Kidney epithelial cell (primary cell): ENCODE measurements around the gene FAM234A. TPM values are rescaled to one million over a fixed set of nuclear protein-coding genes. Genes with fewer than 3 reads are reported as not detected.

Source experiments
- DNase-seq: peaks from one replicate; pipeline ENCODE4 v3.0.0-alpha.2; 2010; ENCODE audit warnings: low read depth
- H3K27me3 ChIP-seq: 2 replicates; pipeline ENCODE4 v1.6.0; 2011; ENCODE audit warnings: low read length; ENCODE audit not compliant: control insufficient read depth, insufficient read depth
- H3K36me3 ChIP-seq: 2 replicates; pipeline ENCODE4 v1.5.1; 2011; ENCODE audit warnings: low read length; ENCODE audit not compliant: control insufficient read depth, insufficient read depth
- H3K4me3 ChIP-seq: 2 replicates; pipeline ENCODE4 v1.5.1; 2011; ENCODE audit warnings: low read depth, mild to moderate bottlenecking, control low read depth, low read length
- total RNA-seq: library from RNA; depleted of rRNA; stranded (reverse); fragments of >200 nt; gene quantifications from 2 replicates; pipeline ENCODE4 v1.2.3, GENCODE V29; 2015
- TF ChIP-seq, protein P1 (sequence below): IDR thresholded peaks from 2 replicates; pipeline ENCODE4 v1.5.1; 2011; ENCODE audit warnings: mild to moderate bottlenecking, moderate library complexity, low read length, control low read depth, inconsistent platforms; ENCODE audit not compliant: insufficient read depth, poor library complexity, severe bottlenecking

The FAM234A gene
- total RNA-seq, 1 donor from 2014 or later, result 97.5 TPM

DNA sequence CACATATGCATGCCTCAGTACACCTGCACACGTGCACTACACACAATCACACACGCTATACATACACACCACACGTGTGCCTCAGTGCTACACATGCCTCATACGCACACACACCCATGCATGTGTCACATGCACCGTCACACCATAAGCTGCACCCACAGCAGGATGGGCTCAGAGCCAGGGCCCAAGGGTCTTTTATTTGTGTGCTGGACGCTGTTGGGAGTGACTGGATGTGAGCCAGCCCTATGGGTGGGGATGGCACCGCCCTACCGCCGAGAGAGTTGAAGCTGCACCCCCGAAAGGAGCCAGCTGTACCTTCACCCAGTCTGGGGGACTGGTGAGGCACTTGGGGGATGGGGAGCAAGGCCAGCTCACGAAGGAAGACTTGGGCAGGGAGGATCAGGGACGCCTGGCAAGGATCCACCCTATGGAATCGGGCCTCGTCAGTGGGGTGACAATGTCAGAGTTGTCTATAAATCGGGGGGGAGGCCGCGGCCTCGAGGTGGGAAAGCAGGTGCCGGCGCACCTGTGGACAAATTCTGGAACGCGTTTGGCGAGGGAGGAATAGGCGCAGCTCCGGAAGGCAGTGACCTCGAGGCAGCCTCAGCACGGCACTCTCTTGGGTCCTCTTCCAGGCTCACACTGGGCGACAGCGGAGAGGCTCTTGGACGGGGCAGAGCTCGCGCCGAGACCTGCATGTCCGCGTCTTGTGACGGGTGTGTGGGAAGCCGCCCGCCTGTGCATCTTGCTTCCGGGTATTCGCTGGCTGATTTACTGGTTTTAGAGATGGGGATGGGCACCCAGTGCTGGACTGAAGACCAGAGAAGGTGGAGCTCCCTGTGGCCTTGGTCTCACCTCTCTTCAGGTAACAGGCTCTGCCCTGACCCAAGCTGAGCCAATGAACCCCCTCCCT is 33.8 kb downstream of the FAM234A start:
- H3K4me3 ChIP-seq, result no peak overlapping the region
- H3K27me3 ChIP-seq, result peaks cover 34% of the 10 kb centered on the region
- TF ChIP-seq, protein P1, sequence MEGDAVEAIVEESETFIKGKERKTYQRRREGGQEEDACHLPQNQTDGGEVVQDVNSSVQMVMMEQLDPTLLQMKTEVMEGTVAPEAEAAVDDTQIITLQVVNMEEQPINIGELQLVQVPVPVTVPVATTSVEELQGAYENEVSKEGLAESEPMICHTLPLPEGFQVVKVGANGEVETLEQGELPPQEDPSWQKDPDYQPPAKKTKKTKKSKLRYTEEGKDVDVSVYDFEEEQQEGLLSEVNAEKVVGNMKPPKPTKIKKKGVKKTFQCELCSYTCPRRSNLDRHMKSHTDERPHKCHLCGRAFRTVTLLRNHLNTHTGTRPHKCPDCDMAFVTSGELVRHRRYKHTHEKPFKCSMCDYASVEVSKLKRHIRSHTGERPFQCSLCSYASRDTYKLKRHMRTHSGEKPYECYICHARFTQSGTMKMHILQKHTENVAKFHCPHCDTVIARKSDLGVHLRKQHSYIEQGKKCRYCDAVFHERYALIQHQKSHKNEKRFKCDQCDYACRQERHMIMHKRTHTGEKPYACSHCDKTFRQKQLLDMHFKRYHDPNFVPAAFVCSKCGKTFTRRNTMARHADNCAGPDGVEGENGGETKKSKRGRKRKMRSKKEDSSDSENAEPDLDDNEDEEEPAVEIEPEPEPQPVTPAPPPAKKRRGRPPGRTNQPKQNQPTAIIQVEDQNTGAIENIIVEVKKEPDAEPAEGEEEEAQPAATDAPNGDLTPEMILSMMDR, result no peak
- DNase-seq, result no peak
- no peaks in the 10 kb centered on the region for H3K36me3 ChIP-seq

DNA sequence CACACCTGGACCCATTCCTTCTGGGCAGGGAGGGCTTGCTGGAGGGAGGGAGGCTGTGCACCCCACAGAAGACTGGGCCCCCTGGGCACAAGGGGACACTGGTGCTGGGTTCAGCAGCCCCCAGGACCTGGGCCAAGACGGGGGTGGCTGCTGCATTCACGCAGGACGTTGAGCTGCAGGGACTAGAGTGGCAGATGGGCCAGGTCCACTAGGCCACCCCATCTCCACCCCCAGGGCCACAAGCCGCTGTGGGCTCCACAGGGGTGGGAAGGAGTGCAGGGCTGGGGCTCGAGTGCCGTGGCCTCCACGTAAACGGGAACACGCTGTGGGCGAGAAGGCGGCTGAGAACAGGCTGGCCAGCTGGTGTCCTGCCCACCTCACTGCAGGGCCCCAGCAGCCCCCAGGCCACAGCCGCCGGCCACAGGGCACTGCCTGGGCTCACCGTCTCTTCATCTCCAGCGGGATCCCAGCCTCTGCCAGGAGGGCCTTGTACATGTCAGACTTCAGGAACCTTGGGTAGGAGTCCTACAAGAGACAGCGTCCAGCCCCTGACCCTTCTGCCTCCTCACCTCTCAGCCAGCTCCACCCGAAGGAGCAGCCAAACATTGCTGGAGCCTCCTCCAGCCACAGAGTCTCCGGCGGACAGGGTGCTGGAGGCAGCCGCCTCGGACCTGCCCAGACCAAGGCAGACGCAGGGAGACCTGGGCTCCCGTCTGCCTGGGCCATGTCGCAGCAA is 34.6 kb downstream of the FAM234A start:
- peaks cover 40% of the 10 kb centered on the region for H3K27me3 ChIP-seq
- TF ChIP-seq, protein P1, result no peak
- DNase-seq, result no peak
- H3K36me3 ChIP-seq, result no peaks in the 10 kb centered on the region
- H3K4me3 ChIP-seq, result no peak overlapping the region

DNA sequence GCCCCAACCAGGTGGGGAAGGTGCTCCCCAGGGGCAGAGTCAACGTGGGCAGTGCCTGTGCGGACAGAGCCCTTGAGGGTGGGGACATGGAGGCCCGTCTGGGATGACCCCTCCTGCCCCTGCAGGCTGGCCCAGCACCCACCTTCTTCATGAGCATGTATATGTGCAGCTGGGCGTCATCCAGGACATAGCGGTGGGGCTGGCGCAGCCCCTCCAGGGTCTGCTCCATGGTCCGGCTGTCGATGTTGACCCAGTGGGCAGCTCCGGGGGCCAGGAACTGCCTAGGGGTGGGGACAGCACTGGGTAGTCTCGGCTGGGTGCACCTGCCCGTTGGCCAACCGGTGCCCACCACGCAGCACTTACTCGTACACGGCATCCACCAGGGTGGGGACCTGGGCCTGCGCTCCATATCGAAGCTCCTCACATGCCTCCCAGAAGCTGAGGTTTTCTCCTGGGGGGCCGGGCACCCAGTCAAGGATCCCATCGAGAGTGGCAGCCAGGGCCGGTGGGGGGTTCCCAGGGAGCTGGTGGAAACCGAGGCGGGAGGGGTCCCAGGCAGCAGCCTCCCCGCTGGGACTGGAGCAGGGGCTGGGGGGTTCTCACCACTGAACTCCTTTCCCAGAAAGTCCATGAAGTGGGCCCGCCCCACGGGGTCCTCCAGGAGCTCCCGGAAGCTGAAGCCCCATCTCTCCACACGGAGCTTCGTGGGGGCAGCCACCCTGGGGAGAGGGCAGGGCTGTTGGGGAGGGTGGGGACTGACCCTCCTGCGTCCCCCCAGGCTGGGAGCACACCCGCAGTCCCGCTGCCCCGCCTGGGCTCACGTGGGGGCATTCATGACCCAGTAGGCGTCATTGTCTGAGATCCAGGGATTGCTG is 36.0 kb downstream of the FAM234A start:
- Histone ChIP-seq H3K27me3 (peaks cover 53% of the 10 kb centered on the region), H3K4me3 (no peak overlapping the region), H3K36me3 (no peaks in the 10 kb centered on the region)
- DNase-seq, result no peak
- TF ChIP-seq, protein P1, result no peak

DNA sequence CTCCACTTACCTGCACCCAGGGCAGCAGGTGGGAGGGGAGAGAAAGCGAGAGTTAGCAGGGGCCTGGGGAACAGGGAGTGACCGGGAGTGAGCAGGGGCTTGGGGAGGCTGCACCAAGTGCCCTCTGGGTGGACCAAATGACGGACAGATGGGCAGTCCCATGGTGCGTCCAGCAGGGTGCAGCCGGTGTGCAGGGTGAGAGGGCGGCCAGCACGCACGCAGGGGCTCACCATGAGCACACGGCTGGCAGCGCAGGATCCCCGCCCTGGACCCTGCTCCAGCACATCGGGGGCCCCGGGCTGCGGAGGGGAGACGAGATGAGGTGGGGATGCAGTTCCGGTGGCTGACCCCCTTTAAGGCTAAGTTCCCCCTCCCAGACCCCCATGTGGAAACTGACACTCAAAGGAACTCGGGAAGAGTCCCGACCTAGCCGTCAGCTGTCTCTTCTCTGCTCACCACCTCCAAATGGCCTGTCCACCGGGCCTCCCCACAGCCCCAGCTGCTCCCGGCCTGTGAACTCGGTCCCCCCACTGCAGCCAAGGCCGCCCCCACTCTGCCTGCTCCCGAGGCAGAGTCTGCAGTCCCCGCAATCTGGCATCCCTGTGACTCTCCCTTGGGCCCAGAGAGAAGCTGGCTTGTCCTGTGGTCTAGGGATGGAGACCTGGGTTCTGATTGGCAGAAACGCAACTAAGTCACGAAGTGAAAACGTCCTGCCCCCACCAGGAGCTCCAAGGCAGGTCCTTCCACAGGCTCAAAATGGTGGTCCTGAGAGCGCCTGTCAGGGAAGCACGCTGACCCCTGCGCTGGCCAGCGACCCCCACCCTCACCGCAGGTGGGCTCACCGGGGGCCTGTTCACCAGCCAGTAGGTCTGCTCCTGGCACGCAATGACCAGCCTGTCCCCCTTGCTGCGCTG is 38.3 kb downstream of the FAM234A start:
- H3K27me3 ChIP-seq, result peaks cover 60% of the 10 kb centered on the region
- DNase-seq, result no peak
- H3K36me3 ChIP-seq, result no peaks in the 10 kb centered on the region
- TF ChIP-seq, protein P1, result peak; percentile 20
- H3K4me3 ChIP-seq, result no peak overlapping the region
